Liver (tissue), 3 donors: ENCODE measurements around the gene TEX264.

Experiments
- GABPA ChIP-seq, 2 donors: IDR thresholded peaks in 1 of 2; conservative IDR thresholded peaks in 1 of 2; 2 replicates each; pipeline ENCODE4 v1.6.1; 2016; ENCODE audit warnings: antibody characterized with exemption in 2 of 2, mild to moderate bottlenecking in 1 of 2, moderate library complexity in 1 of 2
- SP1 ChIP-seq: IDR thresholded peaks from 2 replicates; pipeline ENCODE4 v1.6.1; 2018; ENCODE audit warnings: antibody characterized with exemption, mild to moderate bottlenecking
- TAF1 ChIP-seq: conservative IDR thresholded peaks from 2 replicates; pipeline ENCODE4 v1.6.1; 2016; ENCODE audit warnings: antibody characterized with exemption, mild to moderate bottlenecking
- TF ChIP-seq, protein P1 (sequence below): fragments of 150-350 bp; IDR thresholded peaks from 2 replicates; pipeline ENCODE4 v1.5.1; 2017; ENCODE audit warnings: improper control_type of control experiment, low read depth, low read length; ENCODE audit not compliant: missing input control
- TF ChIP-seq, protein P2 (sequence below): IDR thresholded peaks from 2 replicates; pipeline ENCODE4 v1.6.1; 2016; ENCODE audit warnings: antibody characterized with exemption, mild to moderate bottlenecking
- donor health status: healthy.
- donor health status: healthy.

DNA sequence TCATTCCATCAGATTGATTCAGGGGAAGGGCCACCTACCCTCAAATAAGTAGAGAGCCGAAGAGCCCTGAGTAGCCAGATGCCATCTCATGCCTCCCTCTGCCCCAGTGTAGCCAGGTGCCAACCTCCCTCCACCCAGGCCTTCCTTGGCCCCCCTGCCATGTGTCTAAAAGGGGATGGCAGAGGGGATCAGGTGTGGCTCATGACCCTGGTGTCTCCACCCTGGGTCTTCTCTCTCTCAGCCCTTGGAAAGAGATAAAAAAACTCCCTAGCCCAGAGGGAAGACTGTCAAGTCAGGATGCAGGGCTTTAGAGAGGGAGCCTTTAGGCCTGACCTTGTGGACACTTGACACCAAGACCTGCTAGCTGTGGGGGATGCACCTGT, 41.0 kb downstream of the TEX264 start:
- TF ChIP-seq, protein P1, sequence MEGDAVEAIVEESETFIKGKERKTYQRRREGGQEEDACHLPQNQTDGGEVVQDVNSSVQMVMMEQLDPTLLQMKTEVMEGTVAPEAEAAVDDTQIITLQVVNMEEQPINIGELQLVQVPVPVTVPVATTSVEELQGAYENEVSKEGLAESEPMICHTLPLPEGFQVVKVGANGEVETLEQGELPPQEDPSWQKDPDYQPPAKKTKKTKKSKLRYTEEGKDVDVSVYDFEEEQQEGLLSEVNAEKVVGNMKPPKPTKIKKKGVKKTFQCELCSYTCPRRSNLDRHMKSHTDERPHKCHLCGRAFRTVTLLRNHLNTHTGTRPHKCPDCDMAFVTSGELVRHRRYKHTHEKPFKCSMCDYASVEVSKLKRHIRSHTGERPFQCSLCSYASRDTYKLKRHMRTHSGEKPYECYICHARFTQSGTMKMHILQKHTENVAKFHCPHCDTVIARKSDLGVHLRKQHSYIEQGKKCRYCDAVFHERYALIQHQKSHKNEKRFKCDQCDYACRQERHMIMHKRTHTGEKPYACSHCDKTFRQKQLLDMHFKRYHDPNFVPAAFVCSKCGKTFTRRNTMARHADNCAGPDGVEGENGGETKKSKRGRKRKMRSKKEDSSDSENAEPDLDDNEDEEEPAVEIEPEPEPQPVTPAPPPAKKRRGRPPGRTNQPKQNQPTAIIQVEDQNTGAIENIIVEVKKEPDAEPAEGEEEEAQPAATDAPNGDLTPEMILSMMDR = no peak
- TF ChIP-seq SP1 = no peak
- no peak for TF ChIP-seq TAF1
- TF ChIP-seq, protein P2, sequence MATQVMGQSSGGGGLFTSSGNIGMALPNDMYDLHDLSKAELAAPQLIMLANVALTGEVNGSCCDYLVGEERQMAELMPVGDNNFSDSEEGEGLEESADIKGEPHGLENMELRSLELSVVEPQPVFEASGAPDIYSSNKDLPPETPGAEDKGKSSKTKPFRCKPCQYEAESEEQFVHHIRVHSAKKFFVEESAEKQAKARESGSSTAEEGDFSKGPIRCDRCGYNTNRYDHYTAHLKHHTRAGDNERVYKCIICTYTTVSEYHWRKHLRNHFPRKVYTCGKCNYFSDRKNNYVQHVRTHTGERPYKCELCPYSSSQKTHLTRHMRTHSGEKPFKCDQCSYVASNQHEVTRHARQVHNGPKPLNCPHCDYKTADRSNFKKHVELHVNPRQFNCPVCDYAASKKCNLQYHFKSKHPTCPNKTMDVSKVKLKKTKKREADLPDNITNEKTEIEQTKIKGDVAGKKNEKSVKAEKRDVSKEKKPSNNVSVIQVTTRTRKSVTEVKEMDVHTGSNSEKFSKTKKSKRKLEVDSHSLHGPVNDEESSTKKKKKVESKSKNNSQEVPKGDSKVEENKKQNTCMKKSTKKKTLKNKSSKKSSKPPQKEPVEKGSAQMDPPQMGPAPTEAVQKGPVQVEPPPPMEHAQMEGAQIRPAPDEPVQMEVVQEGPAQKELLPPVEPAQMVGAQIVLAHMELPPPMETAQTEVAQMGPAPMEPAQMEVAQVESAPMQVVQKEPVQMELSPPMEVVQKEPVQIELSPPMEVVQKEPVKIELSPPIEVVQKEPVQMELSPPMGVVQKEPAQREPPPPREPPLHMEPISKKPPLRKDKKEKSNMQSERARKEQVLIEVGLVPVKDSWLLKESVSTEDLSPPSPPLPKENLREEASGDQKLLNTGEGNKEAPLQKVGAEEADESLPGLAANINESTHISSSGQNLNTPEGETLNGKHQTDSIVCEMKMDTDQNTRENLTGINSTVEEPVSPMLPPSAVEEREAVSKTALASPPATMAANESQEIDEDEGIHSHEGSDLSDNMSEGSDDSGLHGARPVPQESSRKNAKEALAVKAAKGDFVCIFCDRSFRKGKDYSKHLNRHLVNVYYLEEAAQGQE = no peak
- no peak for TF ChIP-seq GABPA (IDR thresholded peaks at IDR 0.05 in 1 of 2, conservative IDR thresholded peaks at IDR 0.05 in 1 of 2)
